ENCODE results near the gene PRKN.

DNA sequence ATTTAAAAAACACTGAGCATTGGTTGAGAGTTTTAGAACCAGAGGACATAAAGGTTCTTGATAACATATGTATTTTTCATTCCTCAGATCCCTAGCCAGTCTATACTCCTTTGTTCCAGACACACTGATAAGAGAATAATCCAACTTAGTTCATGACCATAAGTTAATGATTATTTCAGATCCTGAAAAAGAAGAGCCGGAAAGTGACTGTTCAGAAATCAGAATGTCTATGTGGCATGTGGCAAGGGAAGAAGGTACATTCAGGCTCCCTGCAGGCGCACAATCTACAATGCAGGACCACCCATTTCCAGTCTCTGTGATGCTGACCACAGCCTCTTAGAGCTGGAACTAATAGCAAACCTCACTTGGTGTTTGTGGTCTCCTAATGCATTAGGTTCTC lies 787.0 kb downstream of the PRKN start:
- no peak for TF ChIP-seq PHF20 (IDR thresholded peaks at IDR 0.05; ENCODE audit: partially characterized antibody)
- TF ChIP-seq, protein P1, sequence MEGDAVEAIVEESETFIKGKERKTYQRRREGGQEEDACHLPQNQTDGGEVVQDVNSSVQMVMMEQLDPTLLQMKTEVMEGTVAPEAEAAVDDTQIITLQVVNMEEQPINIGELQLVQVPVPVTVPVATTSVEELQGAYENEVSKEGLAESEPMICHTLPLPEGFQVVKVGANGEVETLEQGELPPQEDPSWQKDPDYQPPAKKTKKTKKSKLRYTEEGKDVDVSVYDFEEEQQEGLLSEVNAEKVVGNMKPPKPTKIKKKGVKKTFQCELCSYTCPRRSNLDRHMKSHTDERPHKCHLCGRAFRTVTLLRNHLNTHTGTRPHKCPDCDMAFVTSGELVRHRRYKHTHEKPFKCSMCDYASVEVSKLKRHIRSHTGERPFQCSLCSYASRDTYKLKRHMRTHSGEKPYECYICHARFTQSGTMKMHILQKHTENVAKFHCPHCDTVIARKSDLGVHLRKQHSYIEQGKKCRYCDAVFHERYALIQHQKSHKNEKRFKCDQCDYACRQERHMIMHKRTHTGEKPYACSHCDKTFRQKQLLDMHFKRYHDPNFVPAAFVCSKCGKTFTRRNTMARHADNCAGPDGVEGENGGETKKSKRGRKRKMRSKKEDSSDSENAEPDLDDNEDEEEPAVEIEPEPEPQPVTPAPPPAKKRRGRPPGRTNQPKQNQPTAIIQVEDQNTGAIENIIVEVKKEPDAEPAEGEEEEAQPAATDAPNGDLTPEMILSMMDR (IDR thresholded peaks at IDR 0.05 in 2 of 3, conservative IDR thresholded peaks at IDR 0.05 in 1 of 3; ENCODE audit: insufficient read depth in 2 of 3, low read depth in 1 of 3, low read length in 3 of 3): no peak
- TF ChIP-seq POLR2A (conservative IDR thresholded peaks at IDR 0.05): no peak
- no peak for TF ChIP-seq TARDBP (IDR thresholded peaks at IDR 0.05)
